ENCODE results near the gene PNPLA8.
A peak's percentile ranks its signal among the peaks of the same experiment; 100 is the strongest.

PNPLA8 gene

DNA sequence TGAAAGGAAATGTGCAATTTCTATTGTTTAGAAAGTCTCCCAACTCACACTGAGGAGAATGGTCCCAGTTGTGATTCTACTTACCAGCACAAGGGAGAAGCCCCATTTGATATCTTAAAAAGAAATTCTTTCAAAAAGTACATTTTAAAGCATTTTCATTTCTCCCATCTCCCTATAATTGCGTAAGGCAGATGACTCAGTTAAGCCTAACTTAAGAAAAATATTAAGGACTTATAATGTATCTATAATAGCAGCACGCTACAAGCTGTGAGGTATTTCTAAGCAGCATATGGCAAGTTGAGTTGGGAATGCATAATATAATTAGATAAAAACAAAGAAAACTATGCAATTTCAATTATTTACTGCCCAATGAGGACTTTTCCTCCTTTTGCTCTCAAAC lies 61.2 kb downstream of the PNPLA8 start:
- Histone ChIP-seq H3K36me3 (ENCODE audit: control insufficient read depth, insufficient read depth, low read length) (no peaks in the 10 kb centered on the region), H2AFZ (no peak overlapping the region), H3K9me3 (ENCODE audit: control insufficient read depth, low read length) (no peaks in the 10 kb centered on the region), H3K4me1 (no peaks in the 10 kb centered on the region), H3K27ac (no peak overlapping the region), H3K4me3 (ENCODE audit: low read depth, low read length) (no peak overlapping the region), H3K79me2 (no peaks in the 10 kb centered on the region), H3K27me3 (ENCODE audit: control insufficient read depth, insufficient read depth, low read length) (no peaks in the 10 kb centered on the region), H3K9ac (no peak overlapping the region), H3K4me2 (ENCODE audit: low read length) (no peak overlapping the region)
- TF ChIP-seq, protein P1, sequence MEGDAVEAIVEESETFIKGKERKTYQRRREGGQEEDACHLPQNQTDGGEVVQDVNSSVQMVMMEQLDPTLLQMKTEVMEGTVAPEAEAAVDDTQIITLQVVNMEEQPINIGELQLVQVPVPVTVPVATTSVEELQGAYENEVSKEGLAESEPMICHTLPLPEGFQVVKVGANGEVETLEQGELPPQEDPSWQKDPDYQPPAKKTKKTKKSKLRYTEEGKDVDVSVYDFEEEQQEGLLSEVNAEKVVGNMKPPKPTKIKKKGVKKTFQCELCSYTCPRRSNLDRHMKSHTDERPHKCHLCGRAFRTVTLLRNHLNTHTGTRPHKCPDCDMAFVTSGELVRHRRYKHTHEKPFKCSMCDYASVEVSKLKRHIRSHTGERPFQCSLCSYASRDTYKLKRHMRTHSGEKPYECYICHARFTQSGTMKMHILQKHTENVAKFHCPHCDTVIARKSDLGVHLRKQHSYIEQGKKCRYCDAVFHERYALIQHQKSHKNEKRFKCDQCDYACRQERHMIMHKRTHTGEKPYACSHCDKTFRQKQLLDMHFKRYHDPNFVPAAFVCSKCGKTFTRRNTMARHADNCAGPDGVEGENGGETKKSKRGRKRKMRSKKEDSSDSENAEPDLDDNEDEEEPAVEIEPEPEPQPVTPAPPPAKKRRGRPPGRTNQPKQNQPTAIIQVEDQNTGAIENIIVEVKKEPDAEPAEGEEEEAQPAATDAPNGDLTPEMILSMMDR (IDR thresholded peaks at IDR 0.05) = no peak

DNA sequence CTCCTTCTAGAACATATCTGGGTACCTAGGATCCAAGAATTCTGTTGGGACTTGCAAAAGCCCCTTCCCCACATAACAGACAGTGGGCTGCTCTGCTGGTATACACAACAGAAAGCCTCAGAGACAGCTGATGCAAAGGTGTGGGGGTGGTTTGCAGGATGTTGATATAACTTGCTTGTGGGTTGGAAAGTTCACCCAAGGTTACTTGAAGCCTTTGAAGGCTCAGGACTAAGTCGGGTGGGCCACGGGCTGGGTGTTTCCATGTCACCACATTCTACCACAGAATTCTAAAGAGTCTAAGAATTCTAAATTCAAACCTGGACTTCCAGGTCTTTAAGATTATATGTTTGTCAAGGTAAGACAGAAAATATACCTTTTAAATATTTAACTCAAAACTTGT lies 62.3 kb downstream of the PNPLA8 start:
- TF ChIP-seq, protein P1 (IDR thresholded peaks at IDR 0.05) = no peak
- no peak overlapping the region for H3K4me2 ChIP-seq (ENCODE audit: low read length)
- no peaks in the 10 kb centered on the region for H3K4me1 ChIP-seq
- no peak overlapping the region for H3K4me3 ChIP-seq (ENCODE audit: low read depth, low read length)
- H3K9me3 ChIP-seq (ENCODE audit: control insufficient read depth, low read length) = no peaks in the 10 kb centered on the region
- no peaks in the 10 kb centered on the region for H3K79me2 ChIP-seq
- no peaks in the 10 kb centered on the region for H3K27me3 ChIP-seq (ENCODE audit: control insufficient read depth, insufficient read depth, low read length)
- no peak overlapping the region for H3K27ac ChIP-seq
- H3K36me3 ChIP-seq (ENCODE audit: control insufficient read depth, insufficient read depth, low read length) = no peaks in the 10 kb centered on the region
- H3K9ac ChIP-seq = no peak overlapping the region
- H2AFZ ChIP-seq = no peak overlapping the region

DNA sequence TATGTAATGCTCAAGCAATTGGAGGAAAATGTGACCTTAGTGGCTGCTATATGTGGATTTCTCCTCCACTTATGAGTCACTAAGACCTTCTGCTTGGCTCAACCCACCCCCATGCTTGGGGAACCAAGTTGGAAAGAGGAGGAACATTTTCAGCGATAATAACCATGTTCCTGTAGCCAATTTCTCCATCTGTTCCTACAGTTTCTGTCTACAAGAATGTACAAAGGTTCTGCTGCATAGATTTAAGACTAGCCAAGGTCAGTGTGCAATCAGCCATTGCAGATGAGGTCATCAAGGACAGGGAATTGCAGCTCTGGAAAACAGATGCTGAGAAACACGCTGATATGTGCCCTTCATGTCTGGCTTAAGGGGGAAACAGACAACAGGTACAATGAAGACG lies 64.1 kb downstream of the PNPLA8 start:
- Histone ChIP-seq H3K9ac (no peak overlapping the region), H3K27me3 (ENCODE audit: control insufficient read depth, insufficient read depth, low read length) (no peaks in the 10 kb centered on the region), H3K9me3 (ENCODE audit: control insufficient read depth, low read length) (no peaks in the 10 kb centered on the region), H2AFZ (no peak overlapping the region), H3K4me2 (ENCODE audit: low read length) (no peak overlapping the region), H3K27ac (no peak overlapping the region), H3K4me3 (ENCODE audit: low read depth, low read length) (no peak overlapping the region), H3K4me1 (no peaks in the 10 kb centered on the region), H3K79me2 (no peaks in the 10 kb centered on the region), H3K36me3 (ENCODE audit: control insufficient read depth, insufficient read depth, low read length) (no peaks in the 10 kb centered on the region)
- TF ChIP-seq, protein P1 (IDR thresholded peaks at IDR 0.05) = no peak

DNA sequence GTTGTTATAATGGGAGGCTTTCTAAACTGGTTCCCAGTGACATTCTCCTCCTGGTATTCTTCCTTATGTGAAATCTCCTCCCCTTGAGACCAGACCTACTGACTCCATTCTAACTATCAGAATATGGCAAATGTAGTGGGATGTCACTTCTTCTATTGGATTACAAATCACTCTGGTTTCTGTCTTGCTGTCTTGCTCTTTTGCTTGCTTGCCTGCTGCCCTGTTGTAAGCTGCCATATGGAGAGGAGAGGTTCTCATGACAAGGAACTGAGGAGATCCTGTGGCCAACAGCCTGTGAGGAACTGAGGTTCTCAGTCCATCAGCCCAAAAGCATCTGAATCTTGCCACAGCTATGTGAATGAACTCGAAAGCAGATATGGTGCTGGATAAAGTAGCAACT lies 65.0 kb downstream of the PNPLA8 start:
- no peak overlapping the region for H3K4me2 ChIP-seq (ENCODE audit: low read length)
- H3K27me3 ChIP-seq (ENCODE audit: control insufficient read depth, insufficient read depth, low read length) = no peaks in the 10 kb centered on the region
- no peak overlapping the region for H3K4me3 ChIP-seq (ENCODE audit: low read depth, low read length)
- H3K79me2 ChIP-seq = no peaks in the 10 kb centered on the region
- no peak overlapping the region for H3K9ac ChIP-seq
- no peaks in the 10 kb centered on the region for H3K9me3 ChIP-seq (ENCODE audit: control insufficient read depth, low read length)
- no peak overlapping the region for H3K27ac ChIP-seq
- no peak overlapping the region for H2AFZ ChIP-seq
- TF ChIP-seq, protein P1 (IDR thresholded peaks at IDR 0.05) = no peak
- no peaks in the 10 kb centered on the region for H3K36me3 ChIP-seq (ENCODE audit: control insufficient read depth, insufficient read depth, low read length)
- no peaks in the 10 kb centered on the region for H3K4me1 ChIP-seq

DNA sequence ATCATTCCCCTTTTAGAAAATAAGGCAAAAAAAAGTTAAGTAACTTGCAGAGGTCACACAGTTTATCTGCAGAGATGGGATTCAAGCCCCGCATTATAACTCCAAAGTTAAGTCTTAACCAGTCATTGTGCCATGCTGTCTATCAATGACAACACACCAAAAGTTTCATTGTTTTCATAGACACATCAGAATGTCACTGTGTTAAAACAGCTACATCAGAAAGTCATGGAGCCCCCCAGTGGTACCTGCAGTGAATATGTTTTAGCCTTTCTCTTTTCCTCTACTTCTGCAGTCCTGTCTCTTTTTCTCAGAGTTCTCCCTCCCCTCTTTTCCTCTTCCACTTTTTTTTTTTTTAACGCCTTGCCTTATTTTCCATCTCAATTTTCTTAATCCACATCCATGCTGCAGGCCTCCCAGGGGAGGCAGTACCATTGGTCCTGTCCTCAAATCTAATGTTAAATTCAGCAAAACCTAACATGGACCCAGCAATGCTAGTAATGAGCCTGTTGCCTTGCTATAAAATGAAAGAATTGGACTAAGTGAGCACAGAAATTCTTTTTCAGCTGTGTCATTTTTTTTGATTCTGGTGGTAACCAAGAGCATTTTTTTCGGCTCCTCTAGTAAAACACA lies 65.9 kb downstream of the PNPLA8 start:
- Histone ChIP-seq H3K9ac (no peak overlapping the region), H3K27ac (no peak overlapping the region), H3K4me3 (ENCODE audit: low read depth, low read length) (no peak overlapping the region), H3K79me2 (no peaks in the 10 kb centered on the region), H3K4me2 (ENCODE audit: low read length) (no peak overlapping the region), H3K36me3 (ENCODE audit: control insufficient read depth, insufficient read depth, low read length) (no peaks in the 10 kb centered on the region), H3K9me3 (ENCODE audit: control insufficient read depth, low read length) (no peaks in the 10 kb centered on the region), H3K4me1 (no peaks in the 10 kb centered on the region), H2AFZ (no peak overlapping the region), H3K27me3 (ENCODE audit: control insufficient read depth, insufficient read depth, low read length) (no peaks in the 10 kb centered on the region)
- TF ChIP-seq, protein P1 (IDR thresholded peaks at IDR 0.05) = peak; percentile 66

Measured in parathyroid adenoma (tissue), 2 donors.